NCI-H524 treated with DMSO at 0.1 percent for 48 hours (cell line): ENCODE results near the gene EIF1.
A peak's percentile ranks its signal among the peaks of the same experiment; 100 is the strongest.
"Not testable (repeated sequence)": the region's sequence is repeated elsewhere in the genome, so short reads cannot be mapped to it uniquely, and the experiment has no call there.

Experiments
- DNase-seq: peaks from one replicate; lab custom pipeline; 2025; lab: John Stamatoyannopoulos, UW

The EIF1 gene

DNA sequence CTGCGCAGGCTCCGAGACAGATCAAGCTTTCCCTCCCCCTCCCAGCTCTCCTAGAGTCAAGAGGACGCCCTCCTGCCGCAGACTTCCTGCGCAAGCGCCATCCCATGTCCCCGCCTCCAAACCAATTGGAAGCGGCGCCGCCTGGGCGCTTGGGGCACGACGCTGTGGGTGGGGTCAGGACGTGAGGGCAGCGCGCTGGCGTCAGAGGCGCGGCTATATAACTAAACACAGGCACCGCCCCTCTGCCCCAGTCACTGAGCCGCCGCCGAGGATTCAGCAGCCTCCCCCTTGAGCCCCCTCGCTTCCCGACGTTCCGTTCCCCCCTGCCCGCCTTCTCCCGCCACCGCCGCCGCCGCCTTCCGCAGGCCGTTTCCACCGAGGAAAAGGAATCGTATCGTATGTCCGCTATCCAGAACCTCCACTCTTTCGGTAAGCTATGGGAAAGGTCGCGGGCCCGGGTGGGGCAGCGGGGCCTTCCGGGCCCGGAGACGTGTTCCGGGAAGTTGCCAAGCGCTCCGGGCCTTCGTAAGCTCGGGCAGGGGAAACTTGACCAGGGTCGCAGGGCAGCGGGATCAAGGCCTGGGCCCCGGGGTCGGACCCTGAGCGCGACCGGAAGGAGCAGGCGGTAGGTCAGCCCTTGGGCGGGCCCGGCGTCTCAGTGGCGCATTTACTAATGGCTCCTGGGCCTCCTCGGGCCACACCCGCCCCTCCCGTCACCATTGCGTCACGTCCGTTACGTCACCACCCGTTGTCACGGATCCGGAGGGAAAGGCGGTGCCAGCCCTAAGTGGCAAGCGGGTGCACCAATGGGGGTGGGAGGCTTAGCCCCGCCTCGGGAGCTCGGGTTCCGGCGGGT, at the start of gene EIF1:
EIF1 (plus strand) TSS at position 245 of the 856 bp plus-strand sequence; CDS start at position 399, 154 bp downstream.
- peak; percentile 94 for DNase-seq

DNA sequence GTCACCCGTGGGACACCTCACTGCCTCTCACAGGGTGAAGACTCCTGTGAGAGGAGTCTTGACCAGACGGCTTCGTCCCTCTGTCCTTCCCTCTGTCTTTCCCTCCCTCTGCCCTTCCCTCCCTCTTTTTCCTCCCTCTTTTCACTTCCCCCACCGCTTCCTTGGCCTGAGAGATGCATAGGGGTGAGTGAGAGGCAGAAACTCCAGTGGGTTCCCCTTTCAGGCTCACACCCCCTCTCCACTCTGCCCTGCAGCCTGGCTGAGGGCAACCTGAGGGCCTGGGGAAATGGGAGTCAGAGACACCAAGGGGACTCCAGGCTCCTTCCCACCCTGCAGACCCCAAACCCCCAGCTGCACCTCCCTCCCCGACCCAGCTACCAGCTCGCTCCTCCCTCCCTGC, 49.7 kb upstream of the EIF1 start:
- DNase-seq: no peak

DNA sequence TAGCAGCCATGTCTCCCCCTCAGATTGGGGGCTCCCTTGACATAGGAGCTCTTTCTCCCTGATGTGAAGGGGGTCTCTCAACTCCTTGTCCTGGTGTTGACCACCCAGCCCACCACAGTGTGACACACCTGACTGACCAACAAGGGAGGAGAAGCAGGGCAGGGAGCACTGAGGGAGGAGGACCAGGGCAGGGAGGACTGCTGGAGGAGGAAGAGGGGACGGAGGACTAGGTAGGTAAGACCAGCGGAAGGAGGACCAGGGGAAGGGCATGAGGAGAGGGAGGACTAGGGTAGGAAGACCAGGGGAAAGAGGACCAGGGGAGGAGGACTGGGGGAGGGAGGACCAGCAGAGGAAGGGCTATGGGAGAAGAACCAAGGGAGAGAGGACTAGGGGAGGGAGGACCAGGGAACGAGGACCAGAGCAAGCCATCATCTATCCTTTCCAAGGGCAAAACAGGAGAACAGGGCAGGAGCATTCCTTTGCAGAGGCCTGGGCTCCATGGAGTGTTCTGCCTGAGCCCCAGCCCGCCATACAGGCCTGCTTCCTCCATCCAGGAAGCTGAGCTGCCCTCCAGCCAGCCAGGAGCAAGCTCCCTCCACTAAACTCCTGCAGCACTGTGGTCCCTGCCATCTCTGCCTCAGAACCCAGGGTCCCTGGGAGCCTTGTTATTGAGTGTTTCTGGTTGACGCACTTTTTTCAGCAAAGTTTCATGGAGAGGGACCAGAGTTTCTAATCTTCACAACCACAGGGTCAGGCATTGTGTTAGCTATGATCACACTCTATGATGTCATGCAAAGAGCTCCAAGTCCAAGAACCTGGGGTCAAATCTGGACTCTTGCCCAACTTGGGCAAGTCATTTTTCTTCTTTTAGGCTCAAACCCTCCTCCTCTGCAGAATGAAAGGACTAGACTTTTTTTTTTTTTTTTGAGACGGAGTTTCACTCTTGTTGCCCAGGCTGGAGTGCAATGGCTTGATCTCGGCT, 48.9 kb upstream of the EIF1 start:
- no peak for DNase-seq

DNA sequence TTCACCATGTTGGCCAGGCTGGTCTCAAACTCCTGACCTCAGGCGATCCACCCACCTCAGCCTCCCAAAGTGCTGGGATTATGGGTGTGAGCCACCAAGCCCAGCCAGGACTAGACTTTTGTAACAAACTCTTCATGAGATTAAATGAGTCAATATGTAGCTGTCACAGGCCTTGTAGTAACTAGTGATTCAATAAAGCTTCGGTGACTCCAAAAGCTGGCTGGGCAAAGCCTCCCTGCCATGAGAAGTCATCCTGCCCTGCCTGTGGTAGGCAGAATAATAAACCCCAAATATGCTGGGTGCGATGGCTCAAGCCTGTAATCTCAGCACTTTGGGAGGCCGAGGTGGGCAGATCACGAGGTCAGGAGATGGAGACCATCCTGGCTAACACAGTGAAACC, 48.1 kb upstream of the EIF1 start:
- DNase-seq: not testable (repeated sequence)

DNA sequence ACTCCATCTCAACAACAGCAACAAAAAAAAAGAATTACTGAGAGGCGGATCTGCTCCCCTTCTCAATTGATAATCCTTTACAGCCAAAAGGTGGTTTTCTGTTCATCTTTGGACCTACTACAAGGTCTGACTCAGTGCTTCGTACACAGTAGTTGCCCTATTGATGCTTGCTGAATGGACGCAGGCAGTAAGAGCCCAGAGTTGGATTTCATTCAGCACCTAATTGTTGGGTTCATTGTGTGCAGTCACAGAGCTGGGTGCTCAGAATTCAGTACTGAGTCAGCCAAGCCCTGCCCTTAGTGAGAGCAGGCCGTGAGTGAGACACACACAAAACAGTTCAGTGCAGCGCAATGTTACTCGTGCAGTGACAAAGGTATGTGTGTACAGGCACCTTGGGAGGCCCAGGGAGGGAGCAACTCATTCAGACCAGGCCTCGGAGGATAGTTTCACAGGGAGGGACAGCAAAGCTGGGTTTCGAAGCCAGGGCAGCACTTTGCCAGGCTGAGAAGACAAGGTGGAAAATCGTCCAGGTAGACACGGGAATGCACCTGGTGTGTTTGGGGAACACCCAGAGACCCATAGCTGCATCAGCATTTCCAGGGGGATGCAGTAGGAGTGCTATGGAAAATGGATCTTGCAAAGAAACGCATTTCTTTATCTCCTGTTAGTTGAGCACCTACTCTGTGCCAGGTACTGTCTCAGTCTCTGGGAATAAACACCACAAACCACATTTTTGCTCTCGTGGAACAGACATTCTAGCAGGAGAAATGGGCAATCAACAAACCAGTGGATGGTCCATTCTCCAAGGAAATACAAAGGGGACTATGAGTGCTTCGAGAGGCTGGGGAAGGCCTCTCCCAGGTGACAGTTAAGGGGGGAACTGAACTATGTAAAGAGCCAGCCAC, 46.2 kb upstream of the EIF1 start:
- no peak for DNase-seq

DNA sequence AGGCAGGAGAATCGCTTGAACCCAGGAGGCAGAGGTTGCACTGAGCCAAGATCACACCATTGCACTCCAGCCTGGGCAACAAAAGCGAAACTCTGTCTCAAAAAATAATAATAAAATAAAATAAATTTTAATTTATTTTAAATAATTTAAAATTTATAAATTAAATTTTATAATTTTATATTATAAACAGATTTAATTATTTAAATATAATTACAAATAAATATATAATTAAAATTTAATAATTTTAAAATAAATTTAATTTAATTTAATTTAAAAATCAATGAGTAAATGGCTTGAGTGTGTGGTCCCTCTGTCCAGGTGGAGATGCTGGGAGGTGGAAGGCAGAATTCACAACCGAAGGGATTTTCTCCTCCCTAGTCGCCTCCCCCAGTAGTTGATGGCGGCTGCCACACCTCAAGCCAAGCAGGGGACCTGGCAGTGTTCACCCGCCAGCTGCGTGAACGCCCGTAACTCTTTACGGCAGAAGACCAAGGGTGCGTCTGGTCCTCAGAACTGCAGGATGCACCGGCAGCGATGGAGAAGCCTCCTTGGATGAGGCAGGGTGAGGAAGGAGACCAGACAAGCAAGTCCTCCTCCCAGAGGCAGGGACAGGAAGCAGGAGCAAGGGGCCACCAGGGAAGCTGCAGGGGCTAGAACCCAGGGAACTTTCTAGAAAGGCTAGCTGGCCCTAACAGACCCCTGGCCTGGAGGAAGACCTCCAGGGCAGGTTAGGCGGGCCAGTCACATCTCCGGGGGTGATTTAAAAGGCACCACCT, 41.5 kb upstream of the EIF1 start:
- no peak for DNase-seq

DNA sequence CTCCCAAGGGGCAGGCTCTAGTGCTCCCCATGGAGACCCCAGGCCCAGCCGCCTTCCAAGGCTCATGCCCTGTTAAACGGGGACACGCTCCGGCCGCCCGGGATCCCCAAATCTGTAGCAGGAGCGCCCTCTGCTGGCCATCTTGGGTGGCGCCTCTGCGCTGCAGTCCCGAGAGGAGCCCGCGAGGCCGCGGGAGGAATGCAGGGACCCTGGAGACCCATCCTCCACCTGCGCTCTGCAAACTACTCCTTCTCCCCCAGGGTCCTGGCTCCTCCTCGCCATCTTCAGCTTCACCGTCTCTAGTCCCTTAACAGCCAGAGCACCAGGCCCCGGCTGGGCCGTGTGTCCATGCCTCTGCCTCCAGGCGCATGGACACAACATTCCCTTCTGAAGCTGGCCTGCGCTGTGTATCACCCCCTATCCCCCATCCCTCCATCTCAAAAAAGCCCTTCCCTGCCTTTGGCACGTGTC, 40.7 kb upstream of the EIF1 start:
- peak; percentile 19 for DNase-seq

DNA sequence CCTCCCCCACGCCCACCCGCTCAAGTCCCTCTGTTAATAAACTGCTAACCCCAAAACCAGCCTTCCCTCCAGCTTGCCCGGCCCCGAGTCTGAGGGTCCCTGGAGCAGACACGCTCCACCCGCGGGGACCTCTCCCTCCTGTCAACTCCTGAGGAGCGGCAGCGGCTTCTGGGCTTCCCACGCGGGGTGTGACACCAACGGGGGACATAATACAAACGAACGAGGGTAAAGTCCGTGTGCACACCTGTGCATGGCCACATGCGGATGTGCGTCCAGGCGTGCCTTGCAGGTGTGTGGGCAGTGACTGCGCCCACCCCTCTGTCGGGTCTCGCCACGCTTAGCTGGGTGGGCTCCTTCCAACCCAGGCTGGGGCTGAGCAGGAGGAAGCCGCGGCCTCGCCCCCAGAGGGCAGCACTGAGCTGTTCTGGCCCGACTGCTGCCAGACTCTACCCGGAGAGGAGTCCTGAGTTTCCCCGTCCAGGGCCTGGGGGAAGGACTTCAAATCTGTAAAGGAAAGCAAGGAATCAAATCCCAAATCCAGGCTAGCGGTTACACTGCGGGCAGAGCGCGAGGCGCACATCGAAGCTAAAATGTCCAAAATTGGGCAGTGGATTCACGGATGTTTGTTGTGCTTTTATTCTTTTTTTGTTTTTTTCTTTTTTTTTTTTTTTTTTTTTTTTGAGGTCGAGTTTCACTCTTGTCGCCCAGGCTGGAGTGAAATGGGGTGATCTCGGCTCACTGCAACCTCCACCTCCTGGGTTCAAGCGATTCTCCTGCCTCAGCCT, 40.1 kb upstream of the EIF1 start:
- DNase-seq: peak; percentile 21

DNA sequence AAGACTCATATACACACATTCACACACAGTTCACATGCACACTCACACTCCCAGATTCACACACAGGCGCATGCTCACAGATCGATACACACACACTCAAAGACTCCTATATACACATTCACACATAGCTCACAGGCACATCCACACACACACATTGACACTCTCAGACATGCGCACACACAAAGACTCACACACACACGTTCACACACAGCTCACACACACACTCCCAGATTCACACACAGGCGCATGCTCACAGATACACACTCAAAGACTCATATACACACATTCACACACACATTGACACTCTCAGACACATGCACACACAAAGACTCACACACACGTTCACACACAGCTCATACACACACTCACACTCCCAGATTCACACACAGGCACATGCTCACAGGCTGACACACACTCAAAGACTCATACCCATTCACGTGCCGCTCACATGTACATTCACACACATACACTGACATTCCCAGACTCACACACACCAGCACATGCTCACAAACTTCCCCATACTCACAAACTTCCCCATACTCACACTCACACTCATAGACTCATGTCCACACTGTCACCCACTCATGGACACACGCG, 38.7 kb upstream of the EIF1 start:
- no peak for DNase-seq

DNA sequence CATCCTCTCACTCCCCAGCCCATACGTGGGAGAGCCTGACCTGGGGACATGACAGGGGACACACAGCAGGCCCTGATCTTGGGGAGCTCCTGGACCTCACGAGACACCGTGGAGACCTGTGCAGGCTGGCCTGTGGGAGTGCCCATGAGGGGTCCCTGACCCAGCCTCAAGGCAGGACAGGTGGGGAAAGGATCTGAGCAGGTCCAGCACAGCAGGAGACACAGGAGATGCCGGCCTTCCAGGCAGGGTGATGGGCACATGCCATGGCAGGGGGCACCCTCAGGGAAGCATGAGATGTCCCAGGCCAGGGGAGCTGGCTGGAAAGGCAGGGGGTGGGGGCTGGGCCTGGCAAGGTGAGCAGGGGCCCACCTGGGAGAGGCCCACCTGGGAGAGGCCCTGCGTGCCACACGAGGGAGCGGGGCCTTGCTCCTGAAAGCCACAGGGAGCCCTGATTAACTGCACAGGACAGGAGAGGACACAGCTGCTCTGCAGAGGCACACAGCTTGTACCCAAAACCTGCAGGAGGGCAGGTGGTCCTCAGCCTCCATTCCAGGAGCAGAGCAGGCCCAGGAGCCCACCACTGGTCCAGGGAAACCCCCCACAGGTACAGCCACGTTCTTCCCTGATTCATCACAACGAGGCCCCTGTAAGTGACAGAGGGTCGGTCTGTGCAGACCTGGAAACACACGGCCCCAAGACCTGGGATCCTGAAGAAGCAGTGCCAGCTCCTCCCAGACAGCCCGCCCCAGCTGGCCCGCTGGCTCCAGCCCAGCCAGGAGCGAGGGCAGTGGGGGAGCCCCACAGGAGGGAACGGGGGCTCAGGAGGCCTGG, 37.7 kb upstream of the EIF1 start:
- no peak for DNase-seq

DNA sequence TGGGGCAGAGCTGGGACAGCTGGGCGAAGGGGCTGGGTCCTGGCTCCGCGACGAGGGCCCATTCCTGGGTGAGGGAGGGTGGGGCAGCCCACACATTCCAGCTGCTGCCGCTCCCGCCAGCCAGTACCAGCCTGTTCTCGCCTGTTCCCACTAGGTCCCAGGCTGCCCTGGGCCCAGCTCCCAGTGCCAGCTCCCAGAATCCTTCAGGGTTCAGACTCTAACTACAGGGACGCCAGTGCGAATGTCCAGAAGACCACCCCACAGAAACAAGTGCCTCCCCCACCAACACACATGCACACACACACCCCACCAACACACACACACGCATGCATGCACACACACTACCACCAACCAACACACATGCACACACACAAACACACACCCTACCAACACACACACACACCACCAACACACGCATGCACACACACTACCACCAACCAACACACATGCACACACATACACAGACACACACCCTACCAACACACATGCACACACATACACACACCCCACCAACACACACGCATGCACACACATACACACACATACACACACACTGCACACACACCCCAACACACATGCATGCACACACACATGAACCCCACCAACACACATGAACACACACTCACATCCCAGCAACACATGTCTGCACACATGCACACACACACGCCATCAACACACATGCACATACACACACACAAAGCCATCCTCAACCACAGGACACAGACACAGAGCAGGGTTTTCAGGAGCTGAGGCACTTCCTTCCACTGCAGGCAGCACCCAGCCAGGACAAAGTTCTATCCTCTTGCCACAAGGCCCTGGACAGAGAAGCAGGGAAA, 36.8 kb upstream of the EIF1 start:
- DNase-seq: no peak

DNA sequence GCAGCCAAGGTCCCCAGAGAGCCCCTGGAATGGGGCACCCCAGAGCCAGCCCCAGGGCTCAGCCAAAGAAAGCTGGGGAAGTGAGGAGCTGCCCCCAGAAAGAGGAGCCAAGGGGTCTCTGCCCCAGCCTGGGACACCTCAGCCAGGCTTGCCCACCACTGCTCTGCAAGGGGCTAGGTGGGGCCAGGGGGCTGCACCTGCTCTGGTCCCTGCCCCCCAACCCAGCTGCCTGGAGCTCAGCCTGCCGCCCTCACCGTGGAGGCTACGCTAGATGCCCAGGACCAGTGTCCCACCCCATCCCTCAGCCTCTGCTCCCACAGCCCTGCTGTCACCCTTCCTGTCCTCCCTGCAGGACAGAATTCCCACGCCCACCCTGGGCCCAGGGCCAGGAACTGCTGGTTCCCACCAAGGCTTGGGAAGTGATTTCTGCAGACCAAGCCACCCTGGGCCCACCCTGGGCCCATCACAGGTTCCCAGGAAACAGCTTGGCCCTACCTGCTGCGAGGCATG, 36.2 kb upstream of the EIF1 start:
- DNase-seq: no peak

DNA sequence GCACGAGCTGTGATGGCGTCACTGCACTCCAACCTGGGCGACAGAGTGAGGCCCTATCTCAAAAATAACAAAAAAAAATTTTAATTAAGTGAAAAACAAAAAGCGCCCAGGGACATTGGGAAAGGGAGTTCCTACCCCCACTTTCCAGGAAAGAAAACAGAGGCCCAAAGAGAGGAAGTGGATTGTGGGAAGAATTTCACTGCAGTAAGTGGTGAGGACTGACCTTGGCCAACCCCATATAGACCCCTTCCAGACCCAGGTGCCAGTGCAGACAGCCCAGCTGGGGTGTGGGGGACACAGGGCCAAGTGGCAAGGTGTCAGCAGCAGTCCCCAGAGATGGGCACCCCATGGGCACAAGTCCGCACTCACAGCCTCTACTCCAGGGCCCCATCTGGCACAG, 35.3 kb upstream of the EIF1 start:
- DNase-seq: no peak

DNA sequence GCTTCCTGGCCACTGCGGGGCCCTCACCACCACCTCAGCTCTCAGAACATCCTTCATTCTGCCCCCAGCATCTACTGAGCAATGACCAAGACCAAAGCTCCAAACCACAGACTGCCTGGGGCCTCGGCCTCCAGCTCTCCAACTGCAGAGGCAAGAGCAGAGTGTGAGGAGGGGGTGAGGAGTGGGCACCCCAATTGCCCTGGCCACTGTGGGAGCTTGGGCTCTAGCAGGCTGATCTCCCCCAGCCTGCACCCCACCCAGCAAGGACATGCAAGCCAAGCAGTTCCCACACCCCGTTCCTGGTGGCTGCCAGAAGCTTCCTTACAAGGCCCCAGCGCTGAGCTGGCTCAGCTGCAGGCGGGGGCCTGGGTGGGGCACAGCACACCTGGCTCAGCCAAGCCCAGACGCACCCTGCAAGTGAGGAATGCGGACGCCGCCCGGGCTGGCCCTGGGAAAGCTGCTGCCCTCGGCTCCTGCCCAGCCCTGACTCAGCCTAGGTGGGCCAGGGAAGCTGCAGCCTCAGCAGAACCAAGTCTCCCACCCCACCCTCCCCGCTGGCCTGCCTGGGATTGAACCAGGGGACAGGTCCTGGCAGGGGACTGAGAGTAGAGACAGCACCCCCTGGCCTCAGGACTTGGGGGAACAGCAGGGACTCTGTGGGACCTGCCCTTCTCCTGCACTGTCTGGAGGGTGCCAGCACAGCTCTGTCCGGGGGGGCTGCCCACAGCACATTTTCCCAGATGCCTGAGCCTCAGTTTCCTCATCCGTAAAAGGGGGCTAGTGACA, 34.6 kb upstream of the EIF1 start:
- DNase-seq: no peak

DNA sequence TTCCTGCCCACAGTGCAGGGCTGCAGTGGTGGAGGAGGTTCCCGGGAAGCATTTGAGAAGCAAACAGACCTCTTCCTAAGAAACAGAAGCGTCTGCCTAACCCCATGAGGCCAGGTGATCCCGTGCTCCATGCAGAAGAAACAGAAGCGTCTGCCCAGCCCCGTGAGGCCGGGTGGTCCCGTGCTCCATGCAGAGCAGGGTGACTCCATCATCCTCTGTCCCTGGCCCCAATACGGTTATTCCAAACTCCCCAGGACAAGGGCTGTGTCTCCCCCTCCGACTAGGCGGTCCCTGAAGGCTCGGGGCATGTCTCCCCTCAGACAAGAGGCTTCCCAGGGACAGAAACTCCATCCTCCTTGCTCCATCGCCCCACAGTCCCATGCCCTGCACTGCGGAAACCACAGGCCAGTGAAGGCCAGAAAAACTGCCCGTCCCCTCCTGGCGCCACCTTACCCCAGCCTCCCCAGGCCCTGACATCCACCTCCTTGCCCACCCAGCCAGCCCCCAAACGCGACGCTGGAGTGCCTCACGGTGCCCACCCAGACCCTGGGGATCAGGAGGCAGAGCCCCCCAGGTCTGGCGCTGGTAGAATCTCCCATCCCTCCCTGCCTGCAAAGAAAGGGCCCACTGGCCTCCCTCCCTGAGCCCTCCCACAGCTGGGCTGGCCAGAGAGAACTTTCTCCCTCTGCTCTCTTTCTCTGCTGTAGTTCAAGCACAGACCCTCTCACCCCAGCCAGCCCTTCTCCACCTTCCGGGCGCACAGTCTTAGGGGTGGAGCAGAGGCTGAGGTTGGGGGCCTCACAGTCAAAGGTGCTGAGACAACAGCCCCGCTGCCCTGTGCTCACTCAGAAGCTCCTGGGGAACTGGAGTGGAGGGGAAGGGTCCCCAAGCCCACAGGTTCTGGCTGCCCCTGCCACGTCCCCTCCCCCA, 33.7 kb upstream of the EIF1 start:
- DNase-seq: no peak
